ENCODE results near the gene PBX1. TPM values are rescaled to one million over a fixed set of nuclear protein-coding genes. Genes with fewer than 3 reads are reported as not detected.

PBX1 gene
- total and polyA plus RNA-seq, 2 donors (not counting 3 experiments of a cell fraction or from before 2014, with no cell fraction given), result 10.7 to 24.1 TPM

GRCh38 chr1:164613176-164613575 is 54.2 kb downstream of the PBX1 start:
- CTCF ChIA-PET, result interaction anchor here (3.1 kb wide), 1 partner anchor 12 kb away, joined by 15 read pairs; no protein-coding TSS in a partner anchor
- Histone ChIP-seq H3K9me3 (replicated peaks; ENCODE audit: control insufficient read depth, insufficient read depth, low read length) (no peaks in the 10 kb centered on the region), H3K4me1 (ENCODE audit: control insufficient read depth, extremely low read depth, insufficient read depth, low read length) (peaks cover 7% of the 10 kb centered on the region), H3K79me2 (ENCODE audit: control insufficient read depth, insufficient read depth, low read length) (no peaks in the 10 kb centered on the region), H4K20me1 (replicated peaks; ENCODE audit: control insufficient read depth, extremely low read depth, insufficient read depth, low read length) (no peaks in the 10 kb centered on the region), H3K9ac (replicated peaks; ENCODE audit: extremely low read depth, insufficient read depth, low read length) (no peak overlapping the region), H2AFZ (ENCODE audit: low read depth, low read length) (no peak overlapping the region), H3K36me3 (ENCODE audit: control insufficient read depth in 2 of 2, extremely low read depth in 1 of 2, insufficient read depth in 2 of 2, low read length in 2 of 2) (no peaks in the 10 kb centered on the region), H3K4me3 (replicated peaks in 1 of 3; ENCODE audit: insufficient read depth in 1 of 3, low read depth in 1 of 3, low read length in 3 of 3) (no peak overlapping the region), H3K9me1 (replicated peaks; ENCODE audit: control insufficient read depth, extremely low read depth, insufficient read depth, low read length) (no peaks in the 10 kb centered on the region), H3K27ac (ENCODE audit: insufficient read depth, low read depth, low read length) (no peak overlapping the region), H3K4me2 (ENCODE audit: insufficient read depth, low read length) (no peak overlapping the region), H3K27me3 (ENCODE audit: control insufficient read depth in 2 of 2, insufficient read depth in 2 of 2, low read length in 2 of 2) (no peaks in the 10 kb centered on the region)
- no TSS peak for BruUV-seq (replicated peaks)
- POLR2A ChIA-PET, result no interaction called here
- dilution Hi-C loops (cut with MboI; ENCODE audit: extremely low pct_ligation_motif_present, low sequenced_read_pairs) (no loop called here), intact Hi-C loops (cut with micrococcal nuclease) (no loop called here)
- DNase-seq (ENCODE audit: low read depth, low spot score), result no peak
- TF ChIP-seq POLR2AphosphoS5 (IDR thresholded peaks at IDR 0.05; ENCODE audit: insufficient read depth, low read depth, low read length) (no peak), GATA2 (IDR thresholded peaks at IDR 0.05; ENCODE audit: insufficient read depth, insufficient read length, low read depth, low read length) (no peak), POLR2A (IDR thresholded peaks at IDR 0.05; ENCODE audit: low read depth, low read length) (no peak), EZH2 (IDR thresholded peaks at IDR 0.05; ENCODE audit: borderline replicate concordance, low read depth, low read length, severe bottlenecking) (no peak), JUN (IDR thresholded peaks at IDR 0.05; ENCODE audit: borderline replicate concordance, insufficient read depth, insufficient read length, low read depth) (no peak), MYC (IDR thresholded peaks at IDR 0.05; ENCODE audit: low read depth, low read length) (no peak), CTCF (IDR thresholded peaks at IDR 0.05; ENCODE audit: extremely low read depth in 1 of 2, insufficient read depth in 1 of 2, low read depth in 1 of 2, low read length in 2 of 2) (no peak), FOS (IDR thresholded peaks at IDR 0.05; ENCODE audit: borderline replicate concordance, insufficient read depth, low read length) (no peak), MAX (IDR thresholded peaks at IDR 0.05; ENCODE audit: insufficient read depth, insufficient read length) (no peak)
- FAIRE-seq, result no peak
